ENCODE measurements around the gene TBC1D14.
"Not testable (repeated sequence)": the region's sequence is repeated elsewhere in the genome, so short reads cannot be mapped to it uniquely, and the experiment has no call there.

The TBC1D14 gene

DNA sequence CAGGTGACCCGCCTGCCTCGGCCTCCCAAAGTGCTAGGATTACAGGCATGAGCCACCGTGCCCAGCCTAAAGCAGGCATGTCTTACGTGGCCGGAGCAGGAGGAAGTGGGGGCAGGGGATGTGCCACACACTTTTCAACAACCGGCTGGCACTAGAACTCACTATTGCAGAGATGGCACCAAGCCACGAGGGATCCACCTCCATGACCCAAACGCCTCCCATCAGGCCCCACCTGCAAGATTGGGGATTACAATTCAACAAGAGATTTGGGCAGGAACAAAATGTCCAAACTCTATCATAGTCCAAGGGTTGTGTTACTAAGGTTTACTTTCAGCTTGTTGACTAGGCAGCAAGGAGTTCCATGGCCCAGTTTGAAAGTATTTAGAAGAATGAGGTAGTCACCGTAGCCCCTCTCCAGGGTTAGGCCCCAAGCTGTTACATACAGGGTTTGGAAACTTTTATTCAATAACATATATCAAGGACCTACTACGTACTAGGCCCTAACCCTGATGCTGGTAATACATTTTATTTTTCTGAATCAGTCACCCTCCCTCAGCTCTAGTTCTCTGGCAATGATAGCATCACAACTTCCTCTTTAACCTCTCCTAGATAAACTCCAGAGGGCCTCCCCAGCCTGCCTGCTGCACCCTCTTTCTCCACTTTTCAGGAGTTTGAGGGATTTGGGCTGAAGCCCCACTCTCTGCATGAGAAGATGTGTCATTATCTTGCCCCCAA lies 18.0 kb upstream of the TBC1D14 start:
- no peak for DNase-seq

DNA sequence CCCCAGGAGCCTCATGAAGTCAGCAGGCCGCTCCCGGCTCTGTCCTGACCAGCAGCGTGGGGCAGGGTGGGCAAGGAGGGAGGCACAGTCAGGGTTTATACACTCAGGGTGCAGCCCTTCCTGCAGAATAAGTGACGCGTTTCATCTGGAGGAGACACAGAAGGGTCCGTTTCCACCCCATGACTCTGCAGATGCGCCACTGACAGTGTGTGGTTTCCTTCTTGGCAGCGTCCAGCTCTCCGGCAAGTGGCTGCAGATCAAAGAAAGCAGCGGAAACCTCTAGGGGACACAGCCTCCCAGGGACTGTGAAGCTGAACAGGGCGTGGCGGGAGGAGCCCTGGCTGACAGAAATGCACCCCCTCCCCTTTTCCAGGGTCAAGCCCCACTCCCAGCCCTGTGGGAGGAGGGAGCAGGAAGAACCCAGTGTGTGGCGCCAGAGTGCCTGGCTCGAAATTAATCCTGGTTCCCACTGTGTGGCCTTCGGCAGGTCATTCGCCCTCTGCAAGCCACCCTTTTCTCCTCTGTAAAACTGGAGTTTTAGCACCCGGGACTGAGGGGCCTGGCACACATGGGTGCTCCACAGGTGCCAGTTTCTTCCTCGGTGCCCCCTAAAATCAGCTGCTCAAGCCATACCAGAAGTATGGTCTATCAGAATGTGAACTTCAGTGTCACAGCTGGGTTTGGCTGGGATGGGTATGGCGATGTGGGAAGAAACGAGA lies 17.3 kb upstream of the TBC1D14 start:
- peak; percentile 48 for DNase-seq

DNA sequence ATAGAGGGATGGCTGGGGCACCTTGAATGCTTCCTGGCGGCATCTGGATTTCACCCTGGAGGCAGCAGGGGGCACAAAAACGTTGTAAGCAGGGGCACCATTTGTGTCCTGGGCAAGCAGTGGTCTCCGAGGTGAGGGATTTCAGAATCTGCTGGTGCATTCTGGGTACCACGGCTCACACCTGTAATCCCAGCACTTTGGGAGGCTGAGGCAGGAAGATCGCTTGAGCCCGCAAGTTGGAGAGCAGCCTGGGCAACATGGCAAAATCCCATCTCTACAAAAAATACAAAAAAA lies 16.8 kb upstream of the TBC1D14 start:
- no peak for DNase-seq

DNA sequence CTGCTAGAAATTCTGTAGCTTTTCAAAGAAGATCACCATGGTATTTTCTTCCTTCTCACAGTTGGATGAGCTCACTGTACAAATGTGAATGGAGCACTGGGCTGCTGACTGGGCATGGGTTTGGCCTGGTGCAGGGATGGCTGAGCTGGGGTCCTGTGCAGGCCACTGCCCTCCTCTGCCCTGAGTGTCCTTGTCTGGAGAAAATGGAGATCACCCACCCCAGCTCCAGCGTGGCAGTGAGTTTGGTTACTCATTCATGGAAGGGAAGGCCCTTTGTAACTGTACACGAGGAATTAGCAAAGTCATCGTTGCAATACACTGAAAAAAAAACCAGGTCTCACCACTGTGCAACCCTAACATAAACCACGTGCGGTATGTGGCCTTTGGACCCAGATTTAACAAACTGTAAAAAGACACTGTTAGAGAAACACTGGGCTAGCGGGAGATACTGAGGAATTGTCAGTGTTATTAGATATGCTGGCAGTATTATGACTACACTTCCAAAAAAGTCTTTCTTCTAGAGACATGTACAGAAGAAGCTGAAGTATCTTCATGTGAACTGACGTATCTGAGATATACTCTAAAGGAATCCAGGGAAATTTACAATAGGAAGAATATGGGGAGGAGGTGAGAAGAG lies 16.1 kb upstream of the TBC1D14 start:
- DNase-seq = peak; percentile 45

DNA sequence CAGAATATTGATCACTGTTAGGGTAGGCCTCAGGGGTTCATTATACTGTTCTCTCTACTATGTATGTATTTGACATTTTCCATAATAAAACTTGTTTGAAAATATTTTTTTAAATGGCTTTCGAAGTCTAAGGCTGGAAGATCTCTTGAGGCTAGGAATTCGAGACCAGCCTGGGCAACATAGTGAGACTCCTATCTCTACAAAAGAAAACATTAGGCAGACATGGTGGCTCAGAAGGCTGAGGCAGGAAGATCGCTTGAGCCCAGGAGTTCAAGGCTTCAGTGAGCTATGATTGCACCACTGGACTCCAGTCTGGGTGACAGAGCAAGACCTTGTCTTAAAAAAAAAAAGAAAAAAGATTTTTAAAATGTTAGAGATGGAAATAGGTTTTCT lies 15.5 kb upstream of the TBC1D14 start:
- DNase-seq = no peak

DNA sequence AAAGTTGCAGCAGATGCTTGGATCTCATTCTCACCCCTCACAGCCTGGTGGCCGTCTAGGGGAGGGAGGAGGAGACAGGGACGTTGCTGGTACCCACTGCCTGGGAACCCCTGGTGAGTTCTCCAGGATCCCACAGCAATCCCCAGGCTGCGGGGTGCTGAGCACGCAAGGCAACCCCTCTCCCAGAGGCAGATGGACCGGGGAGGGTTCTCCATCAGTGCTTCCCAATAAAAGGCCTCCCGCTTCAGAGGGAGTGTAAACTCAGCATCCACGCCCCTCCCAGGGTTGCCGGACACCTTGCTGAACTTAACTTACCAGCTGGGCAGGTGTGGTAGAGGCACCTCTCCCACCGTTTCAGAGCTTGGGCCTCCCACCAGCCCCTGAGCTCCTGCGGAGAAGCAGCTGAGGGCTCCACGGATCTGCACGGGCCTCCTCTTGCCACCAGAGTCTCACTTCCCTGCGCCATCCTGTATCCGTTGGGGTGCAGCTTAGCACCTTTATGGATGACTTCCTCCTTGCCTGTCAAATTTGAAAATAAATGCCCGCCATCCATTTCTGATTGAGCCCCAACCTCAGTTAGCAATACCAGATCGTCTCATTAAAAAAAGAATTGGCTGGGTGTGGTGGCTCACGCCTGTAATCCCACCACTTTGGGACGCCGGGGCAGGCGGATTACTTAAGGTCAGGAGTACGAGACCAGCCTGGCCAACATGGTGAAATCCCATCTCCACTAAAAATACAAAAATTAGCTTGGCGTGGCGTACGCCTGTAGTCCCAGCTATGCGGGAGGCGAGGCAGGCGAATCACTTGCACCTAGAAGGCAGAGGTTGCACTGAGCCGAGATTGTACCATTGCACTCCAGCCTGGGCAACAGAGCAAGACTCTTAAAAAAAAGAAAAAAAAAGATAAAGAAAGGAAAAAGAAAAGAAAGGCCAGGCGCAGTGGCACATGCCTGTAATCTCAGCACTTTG lies 14.8 kb upstream of the TBC1D14 start:
- no peak for DNase-seq

DNA sequence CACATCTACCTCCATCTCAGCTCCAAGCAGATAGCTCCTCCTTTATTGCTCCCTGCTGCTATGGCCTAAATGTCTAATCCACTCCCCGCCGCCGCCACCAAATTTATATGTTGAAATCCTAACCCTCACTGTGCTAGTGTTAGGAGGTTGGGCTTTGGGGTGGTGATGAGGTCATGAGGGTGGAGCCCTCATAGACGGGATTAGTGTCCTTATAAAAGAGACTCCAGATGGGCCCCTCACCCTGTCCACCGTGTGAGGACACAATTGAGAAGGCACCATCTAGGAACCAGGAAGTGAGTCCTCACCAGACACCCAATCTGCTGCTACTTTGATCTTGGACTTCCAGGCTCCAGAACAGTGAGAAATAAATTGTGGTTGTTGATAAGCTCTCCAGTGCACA lies 13.6 kb upstream of the TBC1D14 start:
- DNase-seq = no peak

DNA sequence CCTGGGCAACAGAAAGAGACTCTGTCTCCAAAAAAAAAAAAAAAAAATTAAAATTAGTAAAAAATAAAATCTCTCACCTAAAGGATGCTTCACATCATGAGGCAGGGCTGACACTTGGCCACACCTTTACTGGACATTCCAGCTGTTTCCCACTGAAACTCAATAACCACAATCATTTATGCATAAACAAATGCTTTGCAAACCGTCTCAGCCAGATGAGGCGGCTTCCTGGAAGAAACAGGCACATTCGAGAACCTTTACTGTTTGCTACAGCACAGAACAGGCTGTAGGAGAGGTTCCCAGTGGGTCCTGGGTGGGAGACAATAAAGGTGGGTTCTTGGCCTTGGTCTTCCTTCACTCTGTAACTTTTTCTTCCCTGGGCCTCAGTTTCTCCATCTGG lies 10.9 kb upstream of the TBC1D14 start:
- DNase-seq = no peak

DNA sequence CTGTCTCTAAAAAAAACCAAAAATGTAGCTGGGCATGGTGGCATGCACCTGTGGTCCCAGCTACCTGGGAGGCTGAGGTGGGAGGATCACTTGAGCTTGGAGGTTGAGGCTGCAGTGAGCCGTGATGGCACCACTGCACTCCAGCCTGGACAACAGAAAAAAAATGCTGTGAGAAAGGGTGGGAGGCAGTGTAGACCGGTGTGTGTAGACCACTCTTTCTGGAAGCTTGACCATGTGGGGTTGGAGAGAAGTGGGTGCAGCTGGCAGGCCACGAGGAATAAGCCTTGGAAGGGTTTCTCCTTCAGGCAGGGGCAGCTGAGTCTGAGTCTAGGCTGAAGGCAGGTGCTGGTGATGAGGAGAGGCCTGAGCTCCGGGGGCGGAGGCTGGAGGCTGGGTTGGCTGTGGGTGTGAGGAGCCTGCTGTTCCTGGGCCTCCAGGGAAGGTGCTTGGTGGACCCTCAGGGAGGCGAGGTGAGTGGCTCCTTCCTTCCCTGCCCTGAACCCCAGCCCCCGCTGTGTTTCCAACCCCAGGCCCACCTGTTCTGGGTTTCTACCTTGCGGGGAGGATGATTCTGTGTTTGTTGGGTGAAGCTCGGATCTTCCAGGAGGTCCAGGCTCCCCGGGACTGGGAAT lies 9.3 kb upstream of the TBC1D14 start:
- DNase-seq = no peak

DNA sequence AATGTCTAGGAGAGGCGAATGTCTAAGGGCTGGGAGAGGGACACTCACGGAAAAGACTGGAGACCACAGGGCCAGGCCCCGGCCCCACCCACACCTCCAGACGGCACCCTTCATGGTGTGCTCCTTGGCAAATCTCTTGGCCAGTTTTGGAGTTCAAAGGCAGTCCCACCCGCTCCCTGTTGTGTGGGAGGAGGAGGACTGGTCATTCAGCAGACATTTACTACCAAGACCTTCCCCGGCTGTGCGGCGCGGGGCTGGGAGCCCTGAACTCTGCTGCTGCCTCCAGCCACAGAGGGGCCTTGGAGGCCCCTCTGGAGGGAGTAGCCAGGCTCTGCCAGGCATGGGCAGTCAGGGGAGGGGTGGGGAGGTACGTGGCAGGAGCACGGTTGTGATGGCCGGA lies 8.7 kb upstream of the TBC1D14 start:
- DNase-seq = no peak

DNA sequence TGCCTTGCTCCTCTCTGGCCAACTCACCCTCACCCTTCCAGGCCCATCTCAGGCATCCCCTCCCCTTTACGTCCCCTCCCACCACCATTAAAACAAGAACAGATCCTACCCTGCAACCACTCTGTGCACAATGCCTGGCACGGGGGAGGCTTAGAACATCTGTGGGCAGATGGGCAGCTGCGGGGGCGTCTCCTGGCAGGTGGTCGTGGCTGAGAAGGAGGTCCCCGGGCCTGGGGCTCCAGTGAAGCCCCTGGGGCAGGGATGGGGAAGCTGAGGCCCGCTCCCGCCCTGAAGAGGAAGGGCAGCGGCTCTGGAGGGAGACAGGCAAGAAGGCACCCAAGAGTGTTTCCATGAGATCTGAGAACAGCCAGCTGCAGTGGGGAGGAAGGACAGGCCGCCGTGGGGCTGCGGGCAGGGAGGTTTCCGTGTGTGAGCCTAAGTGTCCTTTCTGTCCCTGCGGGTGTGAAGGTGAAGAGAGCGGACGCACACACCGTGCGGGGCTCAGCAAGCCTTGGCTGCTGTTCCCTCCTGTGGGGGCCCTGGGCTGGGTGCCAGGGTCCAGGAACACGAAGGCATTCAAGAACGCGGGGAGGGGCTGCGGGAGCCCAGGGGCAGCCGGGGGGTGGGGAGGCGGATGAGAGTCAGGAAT lies 7.8 kb upstream of the TBC1D14 start:
- no peak for DNase-seq

DNA sequence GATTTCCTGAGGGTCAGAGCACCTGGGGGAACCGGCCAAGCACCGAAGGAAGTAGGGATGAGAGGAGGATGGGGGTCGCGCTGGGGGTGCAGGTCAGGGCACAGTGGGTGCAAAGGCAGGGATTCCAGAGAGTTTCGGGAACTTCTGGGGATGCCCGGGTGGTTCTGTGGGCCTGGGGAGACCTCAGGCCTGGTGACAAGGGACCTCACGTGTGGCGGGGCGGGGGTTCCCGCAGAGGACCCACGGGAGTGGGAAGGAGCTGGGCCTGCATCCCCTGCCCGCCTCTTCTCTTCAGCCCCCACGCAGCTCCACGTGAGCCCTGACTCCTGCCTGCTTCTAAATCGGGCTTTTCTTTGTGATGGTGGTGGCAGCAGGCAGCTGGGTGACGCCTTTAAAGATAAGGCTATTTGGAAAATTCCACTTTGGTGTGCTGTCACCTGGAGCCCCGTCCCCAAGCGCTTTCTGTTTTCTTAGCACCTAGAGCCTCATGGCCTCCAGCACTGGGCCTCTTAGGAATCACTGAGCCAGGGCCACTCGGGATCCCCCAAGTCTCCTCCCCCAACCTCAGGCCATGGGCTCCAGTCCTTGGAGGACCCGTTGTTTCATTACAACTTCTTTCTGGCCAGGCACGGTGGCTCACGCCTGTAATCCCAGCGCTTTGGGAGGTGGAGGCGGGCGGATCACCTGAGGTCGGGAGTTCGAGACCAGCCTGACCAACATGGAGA lies 7.1 kb upstream of the TBC1D14 start:
- no peak for DNase-seq

DNA sequence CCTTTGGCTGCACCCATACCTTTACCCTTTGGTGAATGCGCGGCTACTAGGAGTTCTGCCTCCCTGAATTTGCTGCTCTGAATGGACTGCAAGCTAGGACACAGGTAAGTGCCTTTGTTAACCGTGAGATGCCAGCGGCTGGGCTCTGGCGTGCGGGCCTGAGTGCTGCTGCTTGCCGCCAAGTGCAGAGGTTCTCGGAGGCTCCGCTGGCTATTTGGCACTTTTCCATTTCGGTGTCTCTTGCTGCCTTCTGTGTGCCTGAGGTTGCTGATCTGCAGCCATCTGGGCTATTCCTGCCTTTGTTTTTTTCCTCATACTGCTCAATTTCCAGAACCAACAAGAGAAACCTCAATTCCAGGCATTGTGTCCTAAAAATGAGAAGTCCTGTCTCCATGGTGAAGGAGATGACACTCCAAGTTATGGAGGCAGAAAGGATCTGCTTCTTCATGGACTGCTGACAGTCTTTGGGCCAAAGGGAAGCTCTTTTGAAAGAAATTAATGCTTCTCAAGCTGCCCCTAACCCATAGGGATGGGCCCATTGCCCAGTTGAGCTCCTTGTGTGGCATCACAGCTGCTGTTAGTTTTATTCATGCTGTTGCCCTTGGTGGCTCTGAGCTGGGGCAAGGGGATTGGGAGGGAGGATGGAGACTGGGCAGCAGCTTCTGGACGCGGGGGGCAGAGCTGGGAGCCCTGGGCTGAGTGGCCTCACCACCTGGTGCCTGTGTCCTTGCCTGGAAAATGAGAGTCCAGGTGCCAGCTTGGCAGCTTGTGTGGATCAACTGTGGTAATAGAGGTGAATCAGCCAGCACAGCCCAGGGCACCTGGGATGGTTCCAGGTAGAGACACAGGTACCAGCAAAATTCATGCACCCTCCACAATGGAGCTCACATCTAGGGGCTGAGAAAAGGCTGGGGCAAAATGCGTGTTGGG lies 3.8 kb upstream of the TBC1D14 start:
- DNase-seq = no peak

DNA sequence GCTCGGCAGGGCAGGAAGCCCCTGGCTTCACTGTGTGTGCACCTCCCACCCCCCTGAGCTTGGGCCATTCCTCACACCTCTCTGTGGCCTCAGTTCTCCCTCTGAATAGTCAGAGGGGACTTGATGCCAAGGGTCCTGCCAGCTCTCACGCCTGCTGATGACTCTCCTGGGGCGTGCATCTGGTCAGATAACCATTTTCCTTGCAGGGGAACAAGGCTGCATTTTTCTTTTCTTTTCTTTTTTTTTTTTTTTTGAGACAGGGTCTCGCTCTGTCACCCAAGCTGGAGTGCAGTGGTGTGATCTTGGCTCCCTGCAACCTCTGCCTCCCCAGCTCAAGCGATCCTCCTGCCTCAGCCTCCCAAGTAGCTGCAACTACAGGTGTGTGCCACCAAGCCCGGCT lies 3.1 kb upstream of the TBC1D14 start:
- DNase-seq = not testable (repeated sequence)

DNA sequence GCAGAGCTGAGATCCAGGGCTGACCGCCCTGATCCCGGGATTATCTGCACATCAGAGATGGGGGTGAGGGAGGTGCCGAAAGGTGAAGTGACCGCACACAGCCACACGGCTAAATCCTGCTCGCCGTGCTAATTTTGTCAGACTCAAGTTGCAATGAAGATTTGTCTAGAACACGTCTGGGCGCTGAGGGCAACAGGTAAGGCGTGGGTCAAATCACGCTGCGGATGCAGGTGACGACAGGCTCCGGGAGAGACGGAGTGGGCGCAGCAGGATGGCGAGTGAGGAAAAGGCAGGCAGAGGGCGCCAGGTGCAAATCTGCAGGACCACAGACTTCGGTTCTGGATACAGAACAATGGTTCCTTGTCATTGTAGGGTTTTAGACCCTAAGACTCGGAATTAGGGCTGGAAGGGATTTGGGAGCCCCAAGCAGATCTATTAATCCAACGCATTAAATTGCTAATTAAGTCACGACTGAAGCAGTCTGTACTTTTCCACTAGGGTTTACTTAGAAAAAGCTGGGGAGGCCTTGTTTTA lies 1.9 kb upstream of the TBC1D14 start:
- DNase-seq = no peak

DNA sequence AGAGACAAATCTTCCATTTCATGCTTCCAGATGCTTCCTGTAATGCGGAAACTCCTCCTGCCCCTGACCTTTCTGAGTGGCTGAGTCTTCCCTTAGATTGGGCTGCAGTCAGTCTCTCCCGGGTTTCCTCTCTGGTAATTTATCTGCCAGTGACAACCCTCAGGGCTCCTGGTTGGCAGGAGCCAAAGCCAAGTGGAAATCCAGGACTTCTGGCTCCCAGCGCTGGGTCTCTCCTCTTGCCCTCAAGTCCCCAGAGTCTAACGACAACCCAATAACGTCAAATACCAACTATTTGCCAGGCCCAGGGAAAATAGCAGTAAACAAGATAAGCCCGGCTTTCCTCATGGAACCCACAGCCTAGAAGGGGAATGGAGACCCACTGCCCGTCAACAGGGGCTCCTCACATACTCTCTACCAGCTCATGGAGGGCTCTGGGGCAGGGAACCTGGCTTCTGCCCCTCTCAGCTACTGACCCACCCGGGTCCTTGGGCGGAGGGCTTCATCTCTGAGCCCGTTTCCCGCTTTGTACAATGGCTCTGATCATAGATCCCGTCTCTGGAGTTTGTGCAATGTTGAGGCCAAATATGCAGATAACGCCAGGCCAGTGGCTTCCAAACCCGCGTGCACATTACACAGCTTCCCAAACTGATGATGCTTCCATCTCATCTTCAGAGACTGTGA lies 1.1 kb upstream of the TBC1D14 start:
- DNase-seq = no peak

DNA sequence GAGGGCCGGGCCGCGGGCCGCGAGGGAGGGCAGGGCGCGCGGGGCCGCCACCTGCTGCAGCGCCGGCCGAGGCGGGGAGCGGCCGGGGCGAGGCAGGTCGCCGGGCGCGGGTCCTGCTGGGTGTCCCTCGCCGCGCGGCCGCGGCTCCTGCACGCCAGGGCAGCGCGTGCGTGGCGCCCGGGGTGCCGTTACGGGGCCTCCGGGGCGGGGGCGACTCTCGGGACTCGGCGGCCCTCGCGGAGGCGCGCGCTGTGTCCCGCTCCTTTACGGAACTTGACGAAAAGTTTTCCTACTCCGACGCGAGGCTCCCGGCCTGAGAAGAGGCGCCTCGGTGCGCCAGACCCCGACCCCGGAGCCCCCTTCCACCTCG lies 329 bp downstream of the TBC1D14 start:
- DNase-seq = no peak

DNA sequence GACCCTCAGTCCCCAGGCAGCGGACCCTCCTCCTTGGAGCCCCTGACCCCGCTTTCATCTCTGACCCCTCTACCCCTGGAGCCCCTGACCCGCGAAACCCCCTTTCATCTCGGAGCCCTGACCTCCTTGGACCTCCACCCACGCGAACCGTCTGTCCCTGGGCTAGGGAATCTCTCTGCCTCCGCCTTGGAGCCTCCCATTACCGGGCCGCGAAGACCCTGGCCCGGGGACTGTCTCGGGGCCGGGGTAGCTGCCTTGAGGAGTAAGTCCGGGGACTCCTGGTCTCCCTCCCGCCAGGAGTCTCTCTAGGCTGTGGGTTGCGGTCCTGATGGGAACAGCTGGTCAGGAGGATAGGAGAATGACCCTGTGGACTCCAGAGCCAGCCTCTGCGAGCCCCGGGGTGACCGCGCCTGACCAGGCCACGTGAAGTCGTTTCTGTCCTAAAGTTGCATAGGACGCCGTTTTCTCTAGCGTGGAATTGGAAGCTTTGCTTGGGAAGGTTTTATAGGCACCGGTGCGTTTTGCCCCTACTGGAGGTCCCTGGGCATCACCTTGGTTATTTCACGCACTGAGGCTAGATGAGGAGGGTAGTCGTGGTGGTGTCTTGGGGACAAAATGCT lies 824 bp downstream of the TBC1D14 start:
- no peak for DNase-seq
